GM19023 (cell line): ENCODE measurements around the gene AIP.

Experiments used
- ATAC-seq: cut with Tn5 transposase; IDR thresholded peaks from one replicate; pipeline ENCODE4 v1.9.1; 2021; ENCODE audit warnings: mild to moderate bottlenecking, moderate library complexity; ENCODE audit not compliant: unreplicated experiment

Gene AIP

DNA sequence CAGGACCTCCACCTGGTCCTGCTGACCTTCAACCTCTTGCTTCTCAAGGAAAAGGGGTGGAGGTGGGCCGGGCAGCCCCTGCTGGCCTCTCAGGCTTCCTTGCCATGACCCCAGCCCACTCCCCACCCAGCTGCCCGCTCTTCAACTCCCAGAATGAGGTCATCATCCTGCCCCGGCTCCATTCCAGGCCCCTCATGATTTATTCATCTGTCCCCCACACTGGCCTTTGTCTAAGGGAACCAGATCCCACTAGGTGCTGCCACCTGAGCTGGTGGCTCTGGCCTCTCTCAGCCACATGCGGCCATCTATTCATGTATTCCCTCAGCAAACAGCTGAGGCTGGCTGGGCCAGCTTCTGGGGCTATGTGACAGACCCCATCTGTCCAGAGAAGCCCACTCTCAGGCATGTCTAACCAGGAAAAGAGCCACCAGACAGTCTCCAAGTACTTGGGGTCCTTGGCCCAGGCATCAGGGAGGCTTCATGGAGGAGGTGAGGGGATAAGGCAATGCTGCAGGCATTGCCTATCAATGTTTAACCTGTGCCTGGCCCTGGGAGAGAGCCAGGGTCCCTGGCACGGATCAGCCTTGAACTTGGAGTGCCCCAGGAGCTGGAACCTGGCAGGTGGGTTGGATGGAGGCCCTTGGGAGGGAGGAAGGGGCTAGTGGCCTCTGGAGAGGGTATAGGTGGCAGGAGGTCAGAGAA lies 42.6 kb downstream of the AIP start:
- no peak for ATAC-seq

GRCh38 chr11:67528376-67528775 lies 45.5 kb downstream of the AIP start:
- no peak for ATAC-seq

DNA sequence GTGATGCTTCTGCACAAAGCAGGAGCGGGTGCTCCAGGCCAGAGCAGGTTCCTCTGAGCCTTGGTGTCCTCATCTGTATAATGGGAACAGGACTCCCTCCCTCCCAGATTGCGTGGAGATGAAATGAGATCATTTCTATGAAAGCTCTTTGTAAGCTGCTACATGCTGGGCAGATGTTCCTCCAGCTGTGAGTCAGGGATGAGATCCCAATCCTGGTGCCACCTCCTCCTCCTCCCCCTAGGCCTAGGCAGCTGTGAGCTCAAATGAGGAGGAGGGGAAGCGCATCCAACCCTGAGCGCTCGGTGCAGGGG lies 47.4 kb downstream of the AIP start:
- ATAC-seq: no peak

DNA sequence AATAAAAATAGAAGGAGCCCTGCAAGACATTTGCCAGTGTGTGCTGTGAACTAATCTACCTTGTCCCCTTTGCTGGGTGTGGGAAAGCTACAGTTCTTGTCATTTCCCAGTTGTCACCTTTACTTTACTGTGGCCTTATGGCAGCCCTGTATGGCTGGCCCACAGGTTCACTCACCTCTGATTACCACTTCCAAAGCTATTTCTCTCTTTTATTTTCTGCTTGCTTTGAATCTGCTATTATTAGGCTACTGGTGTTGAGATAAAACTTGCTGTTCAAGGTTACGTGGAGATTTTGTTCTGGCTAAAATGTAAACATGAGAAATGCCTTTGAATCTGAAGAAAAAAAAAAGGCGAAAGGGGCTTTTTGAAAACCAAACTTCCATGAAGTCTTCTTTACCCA lies 50.1 kb downstream of the AIP start:
- no peak for ATAC-seq

- no peak for ATAC-seq
These were observed 51.3 kb downstream of the AIP start for GRCh38 chr11:67534070-67534679.

DNA sequence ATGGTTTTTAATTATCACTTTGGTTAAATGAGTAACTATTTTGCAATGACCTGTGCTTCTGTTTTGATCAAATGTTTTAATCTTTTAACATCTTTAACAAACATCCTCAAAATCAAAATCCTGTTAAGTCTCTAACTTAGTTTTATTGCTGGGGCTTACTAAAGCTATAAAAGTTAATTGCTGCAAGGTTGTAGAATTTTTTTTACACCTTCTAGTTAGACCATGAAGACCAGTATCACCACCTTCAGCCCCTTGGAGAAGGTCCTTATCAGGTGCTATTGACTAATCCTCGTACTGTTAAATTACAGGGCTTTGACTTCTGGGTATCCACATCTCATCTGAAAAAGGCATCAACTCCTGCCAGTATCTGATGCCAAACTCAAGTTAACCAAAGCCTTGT lies 52.7 kb downstream of the AIP start:
- no peak for ATAC-seq

- ATAC-seq: no peak
These were observed 55.5 kb downstream of the AIP start for GRCh38 chr11:67538306-67538705.

DNA sequence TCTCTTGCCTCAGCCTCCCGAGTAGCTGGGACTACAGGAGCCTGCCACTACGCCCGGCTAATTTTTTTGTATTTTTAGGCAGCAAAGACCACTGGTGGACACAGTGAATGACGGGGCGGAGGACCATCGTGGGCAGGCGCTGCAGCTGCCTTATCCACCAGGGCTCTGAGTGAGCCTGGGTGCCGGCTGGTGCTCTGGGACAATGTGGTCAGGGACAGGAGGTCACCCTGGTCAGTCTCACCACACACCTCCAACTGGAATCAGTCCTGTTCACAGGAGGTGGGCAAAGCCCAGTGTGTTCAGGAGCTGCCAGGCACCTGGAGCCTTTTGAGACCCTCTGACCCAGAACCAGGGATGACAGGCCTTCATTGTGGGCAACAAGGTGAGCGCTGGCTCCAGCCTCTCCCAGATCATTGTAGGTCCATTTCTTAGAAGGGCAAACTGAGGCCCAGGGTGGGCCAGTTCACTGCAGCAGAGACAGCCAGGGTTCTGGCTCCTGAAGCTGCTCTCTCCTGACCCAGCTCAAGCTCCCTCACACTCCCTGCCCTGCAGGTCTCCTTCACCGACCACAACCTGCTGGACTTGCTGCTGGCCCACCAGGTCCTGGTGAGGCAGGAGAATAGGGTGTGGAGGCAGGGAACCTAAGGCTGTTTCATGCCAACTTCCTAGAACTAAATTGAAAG lies 56.1 kb downstream of the AIP start:
- ATAC-seq: no peak

DNA sequence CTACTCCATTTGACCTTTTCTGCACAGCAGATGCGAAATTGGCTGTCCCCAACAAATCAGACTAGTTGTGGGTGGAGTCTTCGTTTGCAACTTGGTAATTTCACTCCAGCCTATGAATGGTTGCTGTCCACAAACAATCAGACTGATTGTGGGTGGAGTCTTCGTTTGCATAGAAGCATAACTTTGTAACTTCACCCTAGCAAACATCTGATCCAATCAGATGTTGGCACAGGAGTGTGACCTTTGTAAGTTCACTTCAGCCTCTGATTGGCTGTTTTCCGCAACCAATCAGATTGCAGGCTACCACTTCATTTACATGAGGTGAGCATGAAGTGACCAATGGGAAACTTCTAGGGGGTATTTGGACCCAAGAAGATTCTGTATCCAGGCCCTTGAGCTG lies 56.7 kb downstream of the AIP start:
- no peak for ATAC-seq
